Sigmoid colon (tissue), 7 donors: ENCODE data around the gene MPZL1. TPM values are rescaled to one million over a fixed set of nuclear protein-coding genes. Genes with fewer than 3 reads are reported as not detected.
A peak's percentile ranks its signal among the peaks of the same experiment; 100 is the strongest.

Experiments used
- DNase-seq: peaks from one replicate; pipeline ENCODE4 v3.0.0-alpha.2; 2019
- H3K27ac ChIP-seq, 4 donors: fragments of 200-600 bp; sonication (generic); one replicate each; pipeline ENCODE4 v1.5.1; 2016 to 2019; ENCODE audit warnings: mild to moderate bottlenecking in 1 of 4
- H3K27me3 ChIP-seq, 3 donors: fragments of 200-600 bp; sonication (generic); one replicate each; pipeline ENCODE4 v1.5.1; 2019; ENCODE audit warnings: mild to moderate bottlenecking in 1 of 3
- H3K36me3 ChIP-seq, 4 donors: fragments of 200-600 bp; sonication (generic); one replicate each; pipeline ENCODE4 v1.5.1; 2016 to 2019
- H3K4me1 ChIP-seq, 4 donors: fragments of 200-600 bp; sonication (generic); one replicate each; pipeline ENCODE4 v1.5.1; 2017 to 2019
- H3K4me3 ChIP-seq, 4 donors: fragments of 200-600 bp; sonication (generic); one replicate each; pipeline ENCODE4 v1.5.1; 2017 to 2019; ENCODE audit warnings: mild to moderate bottlenecking in 2 of 4, moderate library complexity in 1 of 4
- H3K9me3 ChIP-seq, 4 donors: fragments of 200-600 bp in 3 of 4; sonication (generic) in 3 of 4; one replicate each; pipeline versions ENCODE4 v1.5.1 to v1.6.1; 2013 to 2019
- CTCF ChIP-seq, 4 experiments: fragments of 450-650 bp in 3 of 4; fragments of 200-600 bp in 1 of 4; IDR thresholded peaks; one replicate each; pipeline ENCODE4 v1.5.1; 2016 to 2019; ENCODE audit warnings: antibody characterized with exemption in 4 of 4, mild to moderate bottlenecking in 3 of 4, moderate library complexity in 2 of 4
- EP300 ChIP-seq, 4 donors: sonication (generic); formaldehyde crosslinking; IDR thresholded peaks; one replicate each; pipeline ENCODE4 v1.6.1; 2017; ENCODE audit warnings: antibody characterized with exemption in 4 of 4
- POLR2A ChIP-seq, 2 donors: fragments of 450-650 bp; IDR thresholded peaks; one replicate each; pipeline ENCODE4 v1.6.1; 2016; ENCODE audit warnings: antibody characterized with exemption in 2 of 2, mild to moderate bottlenecking in 2 of 2, moderate library complexity in 2 of 2
- POLR2AphosphoS5 ChIP-seq, 4 donors: sonication (generic); formaldehyde crosslinking; IDR thresholded peaks; one replicate each; pipeline ENCODE4 v1.6.1; 2017; ENCODE audit warnings: antibody characterized with exemption in 4 of 4
- WGBS, 2 donors: extraction: QIAGEN DNeasy Blood & Tissue Kit; methylation state at CpG; one replicate each; pipeline ENCODE4 v1.1.7; 2013; 5-methylcytosine and 5-hydroxymethylcytosine counted together
- intact Hi-C: fragments of 100-400 bp; cut with DNase I; formaldehyde crosslinking; loops from one replicate; pipeline ENCODE4 v1.15.1; 2023
- polyA plus RNA-seq, 3 donors: library from polyadenylated mRNA; stranded (reverse); fragments of 200-250 nt; gene quantifications; one replicate each; pipeline ENCODE4 v1.2.3, GENCODE V29; 2013
- total RNA-seq, 4 donors: library from RNA; depleted of rRNA; stranded (reverse); fragments of >200 nt; gene quantifications; one replicate each; pipeline ENCODE4 v1.1.0, GENCODE V29; 2016
- donor health status: healthy with polysubstance abuse.
- donor health status: Bipolar disorder and iron deficiency.
- donor health status: healthy.

MPZL1 gene
- total and polyA plus RNA-seq, 7 donors, result 8.8 to 69.5 (median 52.4) TPM

- 90 to 93% methylated on average over 12 of the region's 12 CpGs for WGBS, 2 donors
- peak overlapping the region; percentile 69 to 86 (median 78) for H3K27ac ChIP-seq
- no peak overlapping the region for H3K4me3 ChIP-seq
- no peaks in the 10 kb centered on the region for H3K36me3 ChIP-seq
- TF ChIP-seq POLR2A (IDR thresholded peaks at IDR 0.05) (no peak), CTCF (IDR thresholded peaks at IDR 0.05) (no peak), POLR2AphosphoS5 (IDR thresholded peaks at IDR 0.05) (no peak), EP300 (IDR thresholded peaks at IDR 0.05) (no peak)
- no peak for DNase-seq
- no peaks in the 10 kb centered on the region for H3K27me3 ChIP-seq
- intact Hi-C loops, result no loop called here
- H3K9me3 ChIP-seq, result no peaks in the 10 kb centered on the region
- peaks cover 0 to 7% (median 2%) of the 10 kb centered on the region in 4 donors for H3K4me1 ChIP-seq
These were observed 99.0 kb downstream of the MPZL1 start for GRCh38 chr1:167820684-167821355.

- intact Hi-C loops, result no loop called here
- H3K9me3 ChIP-seq, result no peaks in the 10 kb centered on the region
- peak overlapping the region in 2 of 4 donors; percentile 21 to 78 for H3K27ac ChIP-seq
These were observed 99.5 kb downstream of the MPZL1 start for GRCh38 chr1:167821356-167821685.

GRCh38 chr1:167821969-167822685, 100.3 kb downstream of the MPZL1 start:
- Histone ChIP-seq H3K9me3 (no peaks in the 10 kb centered on the region), H3K4me3 (no peak overlapping the region), H3K4me1 (peaks cover 0 to 7% (median 2%) of the 10 kb centered on the region in 4 donors), H3K27ac (peak overlapping the region in 1 of 4 donors; percentile 21), H3K36me3 (no peaks in the 10 kb centered on the region), H3K27me3 (no peaks in the 10 kb centered on the region)
- TF ChIP-seq EP300 (IDR thresholded peaks at IDR 0.05) (no peak), POLR2A (IDR thresholded peaks at IDR 0.05) (no peak)
- no peak for DNase-seq
- intact Hi-C loops, result no loop called here
- 79 to 84% methylated on average over 4 of the region's 4 CpGs for WGBS, 2 donors

More at GRCh38 chr1:167821356-167821685, 99.5 kb downstream of the MPZL1 start:
- DNase-seq, result no peak
- no peaks in the 10 kb centered on the region for H3K36me3 ChIP-seq
- WGBS, 2 donors, result 95% methylated on average over 6 of the region's 6 CpGs
- no peaks in the 10 kb centered on the region for H3K27me3 ChIP-seq
- no peak overlapping the region for H3K4me3 ChIP-seq
- peaks cover 0 to 7% (median 2%) of the 10 kb centered on the region in 4 donors for H3K4me1 ChIP-seq
- TF ChIP-seq EP300 (IDR thresholded peaks at IDR 0.05) (no peak), POLR2AphosphoS5 (IDR thresholded peaks at IDR 0.05) (no peak)

- Histone ChIP-seq H3K9me3 (no peaks in the 10 kb centered on the region), H3K4me3 (no peak overlapping the region), H3K27me3 (no peaks in the 10 kb centered on the region), H3K36me3 (no peaks in the 10 kb centered on the region), H3K27ac (no peak overlapping the region), H3K4me1 (peaks cover 0 to 7% (median 2%) of the 10 kb centered on the region in 4 donors)
- intact Hi-C loops, result no loop called here
- no peak for DNase-seq
- 60 to 77% methylated on average over 9 of the region's 9 CpGs for WGBS, 2 donors
- TF ChIP-seq EP300 (IDR thresholded peaks at IDR 0.05) (no peak), POLR2A (IDR thresholded peaks at IDR 0.05) (no peak), POLR2AphosphoS5 (IDR thresholded peaks at IDR 0.05) (no peak), CTCF (IDR thresholded peaks at IDR 0.05) (no peak)
These were observed 102.5 kb downstream of the MPZL1 start for GRCh38 chr1:167824163-167824794.

GRCh38 chr1:167825419-167826079, 103.8 kb downstream of the MPZL1 start:
- WGBS, 2 donors, result 83 to 84% methylated on average over 4 of the region's 4 CpGs
- DNase-seq, result no peak
- Histone ChIP-seq H3K27ac (no peak overlapping the region), H3K27me3 (no peaks in the 10 kb centered on the region), H3K9me3 (no peaks in the 10 kb centered on the region), H3K36me3 (no peaks in the 10 kb centered on the region), H3K4me3 (no peak overlapping the region), H3K4me1 (peaks cover 0 to under 1% (median 0%) of the 10 kb centered on the region in 4 donors)
- intact Hi-C loops, result no loop called here
- no peak for TF ChIP-seq POLR2AphosphoS5 (IDR thresholded peaks at IDR 0.05)
- TF ChIP-seq POLR2A (IDR thresholded peaks at IDR 0.05), result no peak
- TF ChIP-seq EP300 (IDR thresholded peaks at IDR 0.05), result no peak
- no peak for TF ChIP-seq CTCF (IDR thresholded peaks at IDR 0.05)
